Renal cortex interstitium (tissue), 11 donors: ENCODE results near the gene CENPH. TPM values are rescaled to one million over a fixed set of nuclear protein-coding genes. Genes with fewer than 3 reads are reported as not detected.
"Not testable (repeated sequence)": the region's sequence is repeated elsewhere in the genome, so short reads cannot be mapped to it uniquely, and the experiment has no call there.

Experiments used
- DNase-seq, 11 donors: peaks; one replicate each; pipeline ENCODE4 v3.0.0-alpha.2; 2013; ENCODE audit warnings: low read depth in 9 of 11, low spot score in 4 of 11; ENCODE audit errors: extremely low read depth in 1 of 11
- polyA plus RNA-seq, 3 donors: library from polyadenylated mRNA; unstranded; fragments of 120-200 nt; gene quantifications; one replicate each; pipeline ENCODE4 v1.2.1, GENCODE V29; 2013; ENCODE audit not compliant: insufficient read length in 3 of 3

The CENPH gene
- polyA plus RNA-seq, 3 donors: 21.6 to 33.5 (median 26.4) TPM

GRCh38 chr5:69234457-69235268 is 45.3 kb downstream of the CENPH start, which contains the start of gene CDK7:
Gene CDK7 (plus strand): TSS chr5:69234886. CDS start chr5:69234976, 90 bp downstream.
- peak; percentile 69 to 92 (median 87) for DNase-seq

GRCh38 chr5:69236733-69237132 is 47.4 kb downstream of the CENPH start:
- DNase-seq: not testable (repeated sequence)

- DNase-seq: no peak
Measured at GRCh38 chr5:69237877-69238276, 48.5 kb downstream of the CENPH start.

- no peak for DNase-seq
Measured at GRCh38 chr5:69238760-69239251, 49.4 kb downstream of the CENPH start.

GRCh38 chr5:69242215-69242927 is 53.0 kb downstream of the CENPH start:
- no peak for DNase-seq

- DNase-seq: no peak
Measured at GRCh38 chr5:69245031-69245430, 55.6 kb downstream of the CENPH start.

GRCh38 chr5:69248019-69248418 is 58.6 kb downstream of the CENPH start:
- DNase-seq: no peak

- DNase-seq: no peak
Measured at GRCh38 chr5:69250593-69250992, 61.2 kb downstream of the CENPH start.

- DNase-seq: no peak
Measured at GRCh38 chr5:69252437-69252836, 63.1 kb downstream of the CENPH start.

GRCh38 chr5:69255940-69256339 is 66.6 kb downstream of the CENPH start:
- DNase-seq: not testable (repeated sequence)

GRCh38 chr5:69257577-69257976 is 68.2 kb downstream of the CENPH start:
- no peak for DNase-seq

Other genes starting within 250 kb of the CENPH start
- gene SLC30A5, start 95.6 kb upstream of the CENPH start, polyA plus RNA-seq: 10 to 100 TPM; 77.4 to 83.1 (median 79.3) TPM
- 100 to 1,000 TPM in 2 of 3 donors, 10 to 100 TPM in 1; 79.4 to 117 (median 112) TPM for gene CCNB1, start 22.4 kb upstream of the CENPH start, polyA plus RNA-seq
- 10 to 100 TPM; 39.4 to 48.7 (median 42.2) TPM for gene CDK7, start 45.3 kb downstream of the CENPH start, polyA plus RNA-seq
- gene CCDC125, start 143.2 kb downstream of the CENPH start, polyA plus RNA-seq: 10 to 100 TPM in 2 of 3 donors, 1 to 10 TPM in 1; 8.3 to 14.8 (median 13.1) TPM
- 10 to 100 TPM; 65.9 to 89.1 (median 73.4) TPM for gene AK6, start 179.9 kb downstream of the CENPH start, polyA plus RNA-seq
- gene TAF9, start 179.9 kb downstream of the CENPH start, polyA plus RNA-seq: 10 to 100 TPM; 52.4 to 66.1 (median 53.3) TPM
- 10 to 100 TPM; 35.4 to 43.3 (median 39.2) TPM for gene RAD17, start 180.2 kb downstream of the CENPH start, polyA plus RNA-seq
- 10 to 100 TPM; 23.7 to 29.2 (median 24.4) TPM for gene MARVELD2, start 225.5 kb downstream of the CENPH start, polyA plus RNA-seq